Measurements from ENCODE around the gene NDUFV1.
A peak's percentile ranks its signal among the peaks of the same experiment; 100 is the strongest.

- no peak for TF ChIP-seq POLR2A (IDR thresholded peaks at IDR 0.05)
- no peak for TF ChIP-seq CTCF (IDR thresholded peaks at IDR 0.05 in 8 of 11, conservative IDR thresholded peaks at IDR 0.05 in 3 of 11)
- TF ChIP-seq POLR2AphosphoS5 (IDR thresholded peaks at IDR 0.05), result peak in 1 of 3 donors; percentile 31
Observed at GRCh38 chr11:67611704-67612587, 5.2 kb downstream of the NDUFV1 start.

Data from spleen (tissue), 7 donors.